ENCODE data around the gene PON1.

PON1 gene

DNA sequence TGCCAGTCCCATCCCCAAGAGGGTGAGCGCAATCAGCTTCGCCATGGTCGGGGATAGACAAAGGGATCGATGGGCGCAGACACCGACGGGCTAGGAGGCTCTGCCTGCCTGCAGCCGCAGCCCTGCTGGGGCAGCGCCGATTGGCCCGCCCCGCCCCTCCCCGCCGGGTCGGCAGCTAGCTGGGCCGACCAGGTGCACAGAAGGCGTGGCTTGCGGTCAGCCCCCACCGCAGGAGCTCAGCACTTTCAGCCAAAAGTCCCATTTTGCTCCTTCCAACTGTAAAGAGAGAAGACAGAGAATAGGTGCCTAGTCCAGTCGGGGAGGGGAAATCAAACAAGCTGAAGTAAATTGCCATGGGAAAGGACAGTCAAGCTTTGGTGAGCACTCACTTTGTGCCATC, at the start of gene PON1:
Gene PON1 (minus strand): TSS at position 102 of the 400 bp plus-strand sequence. CDS start 57 bp downstream, at position 45.
- FAIRE-seq: no peak

GRCh38 chr7:95373323-95373722, 49.0 kb upstream of the PON1 start:
- FAIRE-seq: no peak

- no peak for FAIRE-seq
Measured at GRCh38 chr7:95368235-95368634, 43.9 kb upstream of the PON1 start.

DNA sequence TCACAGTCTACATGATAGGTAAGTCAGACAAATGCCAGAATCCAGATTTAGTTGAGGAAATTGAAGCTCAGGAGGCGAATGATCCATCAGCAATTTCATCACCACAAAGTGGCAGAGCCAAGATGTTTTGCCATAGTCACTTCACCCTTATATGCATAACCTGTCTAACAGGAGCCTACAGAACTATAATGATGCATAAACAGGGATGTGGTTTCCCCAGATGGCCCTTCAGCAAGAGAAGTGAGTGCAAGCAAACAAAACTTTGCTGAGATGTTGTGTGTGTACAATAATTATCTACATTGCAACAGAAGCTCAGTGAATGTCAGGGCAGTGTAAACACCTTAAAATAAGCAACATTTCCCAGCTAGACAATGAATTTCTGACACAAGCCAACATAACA, 43.3 kb upstream of the PON1 start:
- FAIRE-seq: no peak

DNA sequence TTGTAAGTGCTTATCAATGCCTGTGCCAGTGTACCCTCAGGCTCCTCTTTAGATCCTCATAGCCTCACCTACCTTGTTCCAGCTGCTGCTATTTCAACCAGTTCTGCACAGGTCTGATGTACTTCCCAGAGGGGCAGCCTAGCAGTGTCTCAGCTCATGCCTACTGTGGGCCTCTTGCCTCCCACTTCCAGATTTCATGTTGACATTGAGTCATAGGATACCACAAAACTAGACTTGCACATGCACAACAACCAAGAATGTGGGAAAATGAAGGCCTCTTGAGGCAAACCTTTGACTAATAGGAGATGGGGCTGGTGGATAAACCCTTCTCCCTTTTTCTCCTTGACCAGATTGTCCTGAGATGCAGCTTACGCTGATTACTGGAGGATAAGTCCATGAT, 40.8 kb upstream of the PON1 start:
- FAIRE-seq: no peak

GRCh38 chr7:95357623-95358022, 33.3 kb upstream of the PON1 start:
- FAIRE-seq: no peak

GRCh38 chr7:95342642-95343307, 18.4 kb upstream of the PON1 start:
- no peak for FAIRE-seq

DNA sequence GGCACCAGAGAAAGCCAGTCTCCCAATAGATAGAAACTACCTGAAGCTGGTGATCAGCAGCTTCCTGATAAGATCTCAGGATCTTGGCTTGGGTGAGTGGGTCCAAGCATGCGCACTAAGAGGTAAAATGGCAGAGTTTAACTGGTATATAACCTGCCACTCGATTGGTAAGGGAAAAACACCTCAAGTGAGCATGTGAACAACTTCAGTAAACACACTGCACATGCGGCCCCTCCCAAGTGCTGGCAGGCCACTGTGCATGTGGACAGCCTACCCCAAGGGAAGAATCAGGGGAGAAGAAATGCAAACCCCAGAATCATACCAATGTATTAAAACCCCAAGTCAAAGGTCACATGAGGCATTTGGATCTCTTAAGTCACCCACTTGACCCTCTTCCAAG, 17.7 kb upstream of the PON1 start:
- FAIRE-seq: no peak

- FAIRE-seq: no peak
Measured at GRCh38 chr7:95340491-95340890, 16.2 kb upstream of the PON1 start.

- no peak for FAIRE-seq
Measured at GRCh38 chr7:95338832-95339231, 14.5 kb upstream of the PON1 start.

DNA sequence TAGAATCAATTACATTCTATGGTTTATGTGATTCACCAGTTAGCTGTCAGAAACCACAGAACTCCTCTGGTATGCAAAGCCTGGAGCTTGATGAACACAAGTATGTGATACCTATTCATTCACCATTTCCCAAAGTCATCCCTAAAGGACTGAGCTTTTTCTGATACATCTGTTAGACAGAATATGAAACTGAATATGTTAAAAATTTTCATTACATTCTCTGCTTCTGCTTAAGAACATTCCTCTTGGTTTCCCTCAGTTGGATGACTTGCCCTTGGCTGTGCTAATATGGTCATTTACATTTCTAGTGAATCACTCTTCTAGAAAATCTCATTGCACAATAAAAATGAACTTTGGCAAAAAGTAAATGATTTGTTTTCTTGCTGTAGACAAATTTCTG, 10.8 kb upstream of the PON1 start:
- FAIRE-seq: no peak

DNA sequence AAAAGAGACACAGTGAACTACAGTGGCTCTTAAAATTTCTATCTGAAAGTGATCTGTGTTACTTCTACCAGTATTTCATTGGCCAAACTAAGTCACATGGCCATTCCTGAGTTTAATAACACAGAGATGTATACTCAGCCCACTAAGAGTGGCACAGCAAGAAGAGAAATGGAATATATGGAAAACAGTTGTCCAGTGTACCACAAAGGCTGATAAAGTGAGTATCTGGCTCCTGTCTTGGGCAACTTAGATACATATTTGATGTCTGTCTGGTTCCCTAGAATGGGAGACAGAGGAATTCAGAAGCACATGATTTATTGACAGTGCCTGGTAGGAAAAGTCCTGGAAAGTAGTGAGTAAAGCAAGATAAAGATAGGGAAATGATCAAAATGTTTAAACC, 10.1 kb upstream of the PON1 start:
- FAIRE-seq: no peak

GRCh38 chr7:95330961-95331337, 6.6 kb upstream of the PON1 start:
- no peak for FAIRE-seq

DNA sequence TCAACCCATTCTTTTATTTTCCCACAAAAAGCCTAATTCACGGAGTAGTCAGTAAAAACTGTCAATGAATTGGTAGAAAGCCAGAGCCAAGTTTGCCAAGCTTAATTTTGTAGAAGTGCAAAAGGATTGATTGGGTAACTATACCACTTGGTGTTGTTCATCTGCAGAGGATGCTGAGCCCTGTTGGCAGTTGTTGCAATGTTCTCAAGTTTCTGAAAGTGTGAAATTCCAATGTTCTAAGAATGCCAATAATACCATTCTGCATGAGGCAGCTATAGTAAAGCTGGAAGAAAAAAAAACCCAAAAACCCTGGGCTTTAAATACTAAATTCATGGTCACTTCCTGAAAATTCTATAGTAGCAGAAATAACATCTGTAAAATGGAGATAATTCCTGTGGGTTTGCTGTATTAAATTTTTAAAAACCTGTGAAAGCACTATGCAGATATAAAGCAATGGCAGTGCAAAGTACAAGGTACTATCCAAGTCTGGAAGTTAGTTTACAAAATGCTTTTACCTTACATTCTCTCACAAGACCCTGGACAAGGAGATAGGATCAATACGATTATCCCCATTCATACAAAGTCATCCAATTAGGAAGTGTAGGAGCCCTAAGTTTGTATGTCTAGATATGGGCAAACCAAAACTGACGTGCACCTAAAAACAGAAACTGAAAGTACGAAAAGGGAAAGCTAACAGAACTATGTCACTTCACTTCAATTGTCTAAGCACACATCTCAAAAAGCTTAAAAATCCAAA, 6.0 kb upstream of the PON1 start:
- FAIRE-seq: peak; percentile 88

GRCh38 chr7:95327356-95327755, 3.0 kb upstream of the PON1 start:
- FAIRE-seq: no peak

DNA sequence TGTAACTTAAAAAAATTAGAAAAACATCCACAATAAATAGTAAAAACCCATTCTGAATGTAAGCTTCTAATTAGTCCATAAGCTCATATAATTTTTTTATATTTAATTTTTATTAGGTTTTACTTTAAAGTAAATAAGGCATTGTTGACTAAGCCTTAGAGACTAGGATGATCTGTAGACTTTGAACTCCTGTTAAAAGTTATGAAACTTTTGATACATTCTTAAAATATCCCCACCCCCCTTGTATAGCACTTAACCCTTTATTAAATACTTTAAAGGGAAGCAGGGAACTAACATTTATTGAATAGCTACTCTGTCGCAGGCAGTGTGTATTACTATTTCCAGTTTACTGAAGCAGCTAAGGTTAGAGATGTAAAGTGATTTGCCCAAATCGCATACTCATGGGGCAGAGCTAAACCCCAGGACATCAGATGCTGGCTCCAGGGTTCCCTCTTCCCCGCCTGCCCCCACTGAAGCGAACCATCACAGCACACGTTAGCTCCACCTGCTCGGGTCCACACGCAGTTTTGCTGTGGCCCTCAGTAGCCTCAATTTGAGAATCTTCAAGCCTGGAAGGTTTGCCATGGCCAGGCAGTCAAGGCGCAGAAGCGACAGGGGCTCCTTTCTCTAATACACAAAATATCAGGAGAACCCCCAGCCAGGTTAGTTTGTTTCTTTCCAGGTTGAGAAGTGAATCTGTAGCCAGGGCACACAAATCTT, 762 bp downstream of the PON1 start:
- FAIRE-seq: no peak

- no peak for FAIRE-seq
Measured at GRCh38 chr7:95322854-95323253, 1.5 kb downstream of the PON1 start.

DNA sequence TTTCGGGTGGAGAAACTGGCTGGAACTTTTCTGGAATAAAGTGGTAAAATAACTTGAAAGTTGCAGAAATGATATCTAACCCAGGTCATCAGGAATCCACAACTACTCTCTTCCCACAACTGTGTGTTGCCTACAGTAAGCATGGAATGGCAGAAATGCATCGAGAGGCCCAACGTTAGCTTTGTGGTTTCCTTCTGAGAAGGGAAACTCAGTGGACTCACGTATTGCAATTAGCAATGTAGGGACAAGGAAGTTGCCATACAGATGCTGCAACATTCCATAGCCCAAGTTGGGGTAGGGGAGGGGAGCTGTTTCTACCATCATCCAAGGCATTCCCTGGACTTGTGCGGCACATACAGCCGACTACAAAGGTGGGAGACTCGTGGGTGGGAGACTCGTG, 1.9 kb downstream of the PON1 start:
- FAIRE-seq: no peak

DNA sequence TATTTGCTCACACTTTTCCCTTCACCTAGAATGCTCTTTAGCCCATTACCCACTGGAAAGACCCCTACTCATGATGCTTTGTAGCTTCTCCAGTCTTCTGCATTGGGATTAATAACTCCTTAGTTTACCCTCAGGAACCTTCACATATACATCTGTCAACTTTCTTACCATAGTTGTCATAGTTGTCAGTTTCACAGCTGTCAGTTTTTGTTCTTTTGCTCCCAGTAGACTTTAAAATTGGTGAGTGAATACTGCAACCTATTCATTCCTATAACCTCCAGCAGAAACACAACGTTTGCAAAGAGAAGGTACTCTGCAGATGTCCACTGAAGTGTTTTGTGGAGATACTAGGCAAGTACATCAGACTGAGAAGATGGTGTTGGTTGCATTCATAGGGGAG, 2.6 kb downstream of the PON1 start:
- FAIRE-seq: no peak

DNA sequence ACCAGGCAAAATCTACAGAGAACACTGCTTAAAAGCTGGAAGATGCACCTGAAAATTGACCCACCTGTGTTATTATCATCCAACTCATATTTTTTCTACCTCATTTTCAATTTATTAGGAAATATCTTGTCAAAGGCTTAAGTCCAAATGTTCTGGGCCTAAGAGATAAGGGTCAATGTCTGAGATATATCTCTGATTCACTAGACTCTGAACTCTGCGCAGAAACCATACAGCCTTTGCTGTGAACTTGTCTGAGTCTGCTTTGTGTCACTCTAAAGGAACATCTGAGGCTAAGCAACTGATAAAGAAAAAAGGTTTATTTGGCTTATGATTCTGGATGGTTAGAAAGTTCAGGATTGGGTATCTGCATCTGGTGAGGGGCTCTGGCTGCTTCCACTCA, 3.7 kb downstream of the PON1 start:
- no peak for FAIRE-seq

DNA sequence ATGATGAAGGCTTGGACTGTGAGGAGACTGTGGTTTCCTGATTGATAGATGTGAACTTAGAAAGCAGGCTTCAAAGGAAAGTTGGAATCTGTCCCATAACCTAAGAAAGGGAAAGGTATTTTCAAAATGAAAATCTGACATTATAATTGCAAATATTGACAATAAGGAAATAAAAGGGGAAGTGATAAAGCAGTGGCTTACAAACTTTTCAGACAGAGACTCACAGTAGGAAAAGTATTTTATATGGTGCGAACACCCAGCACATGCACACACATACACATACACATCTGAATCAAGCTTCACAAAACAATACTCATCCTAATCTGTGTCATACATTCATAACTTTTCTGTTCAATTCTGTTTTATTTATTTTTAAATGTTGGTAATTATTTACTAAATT, 4.8 kb downstream of the PON1 start:
- FAIRE-seq: no peak

DNA sequence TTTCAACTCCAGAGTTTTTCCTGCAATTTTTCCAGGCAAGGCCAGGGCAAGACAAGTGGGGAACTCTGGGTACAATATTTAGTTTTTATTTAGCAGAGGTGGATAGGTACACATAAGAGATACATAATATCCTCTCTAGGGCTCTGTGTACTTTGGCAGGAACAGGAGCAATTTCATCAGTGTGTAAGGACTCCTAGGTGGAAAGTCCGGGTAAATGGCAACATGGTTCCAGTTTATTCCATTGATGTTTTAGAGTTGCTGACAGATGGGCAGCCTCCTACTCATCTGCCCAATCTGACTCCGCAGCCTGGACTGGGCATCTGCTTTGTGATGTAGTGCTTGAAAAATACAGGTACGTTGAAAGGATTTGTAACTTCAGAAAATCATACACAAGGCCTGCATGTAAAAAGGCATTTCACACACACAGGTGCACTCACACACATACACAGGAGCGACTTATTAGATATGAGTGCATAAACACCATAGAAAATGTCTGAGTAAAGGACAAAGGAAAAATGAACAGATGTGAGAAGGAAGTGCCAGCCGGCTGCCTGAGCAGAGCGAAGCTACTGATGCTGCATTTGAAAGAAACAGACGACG, 5.7 kb downstream of the PON1 start:
- FAIRE-seq: no peak

DNA sequence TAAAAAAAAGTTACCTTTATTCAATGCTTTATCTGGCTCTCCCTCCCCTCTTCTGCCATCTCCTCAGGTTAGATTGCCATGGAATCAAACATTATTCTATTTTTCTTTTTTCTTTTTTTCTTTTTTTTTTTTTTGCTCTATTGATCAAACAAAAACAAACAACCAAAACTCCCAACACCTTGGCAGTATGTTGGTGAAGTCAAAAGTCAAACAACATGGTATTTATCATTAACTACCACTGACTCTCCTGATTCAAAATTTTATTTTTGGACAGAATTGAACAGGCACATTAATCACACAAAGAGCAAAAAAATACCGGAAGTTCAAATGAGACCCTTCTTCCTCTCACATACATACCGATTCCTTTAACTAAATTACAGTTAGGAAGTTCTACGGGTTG, 6.4 kb downstream of the PON1 start:
- no peak for FAIRE-seq

DNA sequence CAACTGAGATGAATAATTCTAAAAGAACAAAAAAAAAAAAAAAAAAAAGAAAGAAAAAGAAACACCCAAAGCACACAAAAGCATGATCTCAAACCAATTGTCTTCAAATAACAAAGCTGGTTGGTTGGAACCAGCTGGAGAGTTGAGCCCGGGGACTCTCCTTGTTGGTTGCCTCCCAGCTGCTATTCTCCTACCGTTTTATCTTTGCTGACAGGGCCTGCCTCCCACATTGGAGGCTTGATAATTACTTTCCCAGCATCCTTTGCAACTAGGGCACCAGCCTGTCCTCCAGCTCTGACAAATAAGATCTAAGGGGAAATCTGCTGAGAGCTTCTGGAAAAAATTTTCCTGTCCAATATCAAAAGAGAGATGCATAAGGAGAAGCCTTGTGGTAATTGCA, 6.8 kb downstream of the PON1 start:
- FAIRE-seq: no peak
